22Rv1 (cell line): ENCODE results near the gene CIB2.

ENCODE experiments used
- H3K27ac ChIP-seq: fragments of 450-650 bp; 2 replicates; pipeline ENCODE4 v1.5.1; 2017
- ZFX ChIP-seq: fragments of 450-650 bp; IDR thresholded peaks from 2 replicates; pipeline ENCODE4 v1.6.1; 2017; ENCODE audit warnings: antibody characterized with exemption, borderline replicate concordance
- TF ChIP-seq, protein P1 (sequence below): fragments of 450-650 bp; IDR thresholded peaks from 2 replicates; pipeline ENCODE4 v1.5.1; 2017; ENCODE audit warnings: mild to moderate bottlenecking

CIB2 gene

DNA sequence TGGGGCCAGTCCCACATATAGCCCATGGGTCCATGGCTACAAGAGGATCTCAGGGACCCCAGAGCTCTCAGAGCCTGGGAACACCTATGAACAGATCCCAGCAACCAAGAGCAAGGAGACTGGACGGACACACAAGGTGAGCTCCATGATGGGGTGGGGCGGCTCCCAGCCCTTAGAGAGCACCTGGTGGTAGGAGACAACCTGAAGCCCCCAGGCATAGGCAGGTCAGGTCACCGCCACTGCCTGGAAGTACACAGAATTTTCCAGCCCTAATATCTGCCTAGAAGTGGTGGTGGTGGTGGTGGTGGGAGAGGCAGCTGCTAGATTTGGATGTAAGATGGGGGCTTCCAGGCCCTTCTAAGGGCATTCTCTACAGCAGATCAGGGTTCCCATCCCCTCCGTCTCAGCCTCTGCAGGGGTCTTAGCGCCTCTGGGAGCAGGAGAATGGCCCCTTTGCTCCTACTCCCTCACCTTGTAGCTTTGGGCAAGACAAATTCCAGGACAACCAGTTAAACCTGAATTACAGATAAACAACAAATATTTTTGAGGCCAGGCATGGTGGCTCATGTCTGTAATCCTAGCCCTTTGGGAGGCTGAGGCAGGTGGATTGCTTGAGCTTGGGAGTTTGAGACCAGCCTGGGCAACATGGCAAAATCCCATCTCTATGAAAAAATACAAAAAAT is 29.7 kb downstream of the CIB2 start:
- TF ChIP-seq, protein P1, sequence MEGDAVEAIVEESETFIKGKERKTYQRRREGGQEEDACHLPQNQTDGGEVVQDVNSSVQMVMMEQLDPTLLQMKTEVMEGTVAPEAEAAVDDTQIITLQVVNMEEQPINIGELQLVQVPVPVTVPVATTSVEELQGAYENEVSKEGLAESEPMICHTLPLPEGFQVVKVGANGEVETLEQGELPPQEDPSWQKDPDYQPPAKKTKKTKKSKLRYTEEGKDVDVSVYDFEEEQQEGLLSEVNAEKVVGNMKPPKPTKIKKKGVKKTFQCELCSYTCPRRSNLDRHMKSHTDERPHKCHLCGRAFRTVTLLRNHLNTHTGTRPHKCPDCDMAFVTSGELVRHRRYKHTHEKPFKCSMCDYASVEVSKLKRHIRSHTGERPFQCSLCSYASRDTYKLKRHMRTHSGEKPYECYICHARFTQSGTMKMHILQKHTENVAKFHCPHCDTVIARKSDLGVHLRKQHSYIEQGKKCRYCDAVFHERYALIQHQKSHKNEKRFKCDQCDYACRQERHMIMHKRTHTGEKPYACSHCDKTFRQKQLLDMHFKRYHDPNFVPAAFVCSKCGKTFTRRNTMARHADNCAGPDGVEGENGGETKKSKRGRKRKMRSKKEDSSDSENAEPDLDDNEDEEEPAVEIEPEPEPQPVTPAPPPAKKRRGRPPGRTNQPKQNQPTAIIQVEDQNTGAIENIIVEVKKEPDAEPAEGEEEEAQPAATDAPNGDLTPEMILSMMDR: no peak
- no peak for TF ChIP-seq ZFX
- H3K27ac ChIP-seq: no peak overlapping the region

DNA sequence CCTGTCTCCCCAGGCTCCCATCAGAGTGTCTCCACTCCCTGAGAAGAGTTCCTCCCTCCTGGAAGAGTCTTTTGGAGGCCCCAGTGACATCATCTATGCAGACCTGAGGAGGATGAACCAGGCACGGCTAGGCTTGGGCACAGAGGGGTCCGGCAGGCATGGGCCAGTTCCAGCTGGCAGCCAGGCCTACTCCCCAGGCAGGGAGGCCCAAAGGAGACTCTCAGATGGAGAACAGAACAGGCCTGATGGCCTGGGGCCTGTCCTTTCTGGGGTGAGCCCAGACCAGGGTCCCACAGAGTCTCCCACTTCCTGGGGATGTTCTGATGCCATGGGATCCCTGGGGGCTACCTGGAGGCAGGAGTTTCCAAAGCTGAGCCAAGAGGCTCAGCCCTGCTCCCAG is 30.4 kb downstream of the CIB2 start:
- TF ChIP-seq, protein P1: no peak
- TF ChIP-seq ZFX: no peak
- H3K27ac ChIP-seq: no peak overlapping the region

DNA sequence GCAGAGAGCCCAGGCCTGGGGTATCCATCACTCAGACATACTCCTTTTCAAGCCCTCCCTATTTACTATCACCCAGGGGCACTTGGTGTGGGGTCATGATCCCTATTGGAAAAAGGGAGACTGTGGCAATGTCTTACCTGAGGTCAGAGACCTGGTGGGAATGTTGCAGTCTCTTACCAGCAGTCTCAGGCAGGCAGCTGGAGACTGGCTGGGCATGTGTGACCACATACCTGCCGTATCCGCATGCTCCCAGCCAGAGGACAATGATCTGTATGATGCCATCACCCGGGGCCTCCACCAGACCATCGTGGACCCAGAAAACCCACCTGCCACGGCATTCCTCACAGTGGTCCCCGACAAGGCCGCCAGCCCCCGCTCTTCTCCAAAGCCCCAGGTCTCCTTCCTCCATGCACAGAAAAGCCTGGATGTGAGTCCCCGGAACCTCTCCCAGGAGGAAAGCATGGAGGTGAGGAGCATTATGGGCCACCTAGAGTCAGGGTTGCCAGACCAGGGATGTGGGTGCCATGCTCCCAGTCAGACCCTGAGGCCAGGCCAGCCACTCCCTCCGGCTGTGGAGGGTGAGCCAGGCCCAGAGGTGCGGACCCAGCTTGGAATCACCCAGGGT is 33.0 kb downstream of the CIB2 start:
- no peak overlapping the region for H3K27ac ChIP-seq
- no peak for TF ChIP-seq ZFX
- TF ChIP-seq, protein P1: no peak

DNA sequence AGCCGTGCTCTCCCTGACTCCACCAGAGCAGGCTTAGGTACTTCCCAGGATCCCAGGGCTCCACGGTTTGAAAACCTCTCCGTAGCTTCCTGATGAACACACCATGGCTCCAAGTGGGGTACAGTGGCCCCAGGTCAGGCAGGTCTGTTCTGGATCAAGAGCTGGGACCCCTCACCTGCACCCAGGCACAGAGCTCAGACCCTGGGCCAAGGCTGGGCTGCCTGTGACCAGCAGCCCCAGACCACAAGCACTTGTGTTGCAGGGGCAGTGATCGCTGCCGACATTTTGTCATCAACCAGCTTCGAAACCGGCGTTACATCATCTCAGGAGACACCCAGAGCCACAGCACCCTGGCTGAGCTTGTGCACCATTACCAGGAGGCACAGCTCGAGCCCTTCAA is 33.6 kb downstream of the CIB2 start:
- no peak overlapping the region for H3K27ac ChIP-seq
- TF ChIP-seq, protein P1: no peak
- TF ChIP-seq ZFX: no peak

DNA sequence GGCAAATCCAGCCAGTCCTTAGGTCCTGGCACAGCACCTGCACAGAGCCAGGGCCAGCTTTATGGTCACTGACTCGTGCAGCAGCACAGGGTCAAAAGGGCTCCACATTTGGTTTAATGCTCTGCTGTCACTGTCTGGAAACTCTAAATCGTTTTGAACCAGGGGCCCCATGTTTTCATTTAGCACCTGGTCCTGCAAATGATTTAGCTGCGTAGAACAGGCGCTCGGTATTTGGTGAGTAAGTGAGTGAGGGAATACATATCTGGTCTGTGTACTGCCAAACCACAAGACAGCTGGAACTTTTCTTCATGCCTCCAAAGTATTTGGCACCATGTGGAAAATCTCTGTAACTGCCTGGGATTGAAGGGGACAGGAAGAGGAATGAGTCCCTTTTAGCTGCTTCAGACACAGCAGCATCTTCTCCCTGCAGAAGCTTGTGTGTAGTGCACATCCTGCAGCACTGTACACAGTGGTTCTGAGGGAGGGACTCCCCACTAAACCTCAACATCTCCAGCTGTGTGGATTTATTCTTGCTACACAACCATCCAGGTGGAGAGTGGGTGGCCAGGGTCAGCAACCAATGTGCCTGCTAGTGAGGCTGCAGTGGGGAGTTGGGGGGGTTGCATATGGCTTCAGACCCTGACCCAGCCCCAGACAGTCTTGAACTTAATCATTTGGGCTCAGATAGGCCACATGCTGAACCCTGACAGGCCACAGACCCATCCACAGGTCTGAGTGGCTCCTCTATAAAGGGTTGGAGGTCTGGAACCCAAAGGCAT is 37.8 kb downstream of the CIB2 start:
- no peak for TF ChIP-seq ZFX
- TF ChIP-seq, protein P1: no peak
- H3K27ac ChIP-seq: no peak overlapping the region

DNA sequence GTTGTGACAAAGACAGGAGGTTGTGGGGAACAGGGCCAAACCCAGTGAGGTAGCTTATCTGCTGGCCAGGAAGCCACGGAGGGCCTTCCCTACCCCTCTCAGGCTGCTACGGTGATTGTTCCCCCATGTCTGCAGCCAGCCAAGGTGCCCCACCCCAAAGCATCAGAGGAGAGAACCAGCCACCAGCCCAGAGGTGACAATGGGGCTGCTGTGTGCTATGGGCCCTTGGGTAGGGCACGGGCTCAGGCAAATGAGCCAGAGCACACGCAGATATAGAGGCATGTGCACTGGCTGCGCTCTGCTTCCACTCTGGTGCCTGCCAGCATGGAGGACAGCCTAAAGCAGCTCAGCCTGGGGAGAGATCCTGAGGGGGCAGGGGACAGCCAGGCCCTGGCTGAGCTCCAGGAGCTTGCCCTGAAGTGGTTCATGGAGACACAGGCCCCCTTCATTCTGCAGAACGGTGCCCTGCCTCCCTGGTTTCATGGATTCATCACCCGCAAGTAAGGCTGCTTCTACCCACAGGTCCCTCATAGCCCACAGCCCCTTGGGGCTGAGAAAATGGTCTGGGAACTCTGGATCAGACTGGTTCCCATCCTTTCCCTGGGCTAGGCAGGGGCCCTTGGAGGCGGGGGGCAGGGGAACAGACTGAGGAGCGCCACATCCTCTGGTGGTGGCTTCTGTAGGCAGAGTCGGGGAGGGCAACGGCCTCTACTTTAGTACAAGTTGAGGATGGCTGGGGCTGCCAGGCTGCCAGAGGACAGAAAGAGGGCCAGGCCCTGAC is 38.8 kb downstream of the CIB2 start, which contains the start of gene SH2D7:
SH2D7 (plus strand) TSS at position 301 of the 781 bp plus-strand sequence; CDS start at position 325, 24 bp downstream.
- no peak within 1 kb of the TSS for H3K27ac ChIP-seq
- TF ChIP-seq ZFX: no peak
- TF ChIP-seq, protein P1: no peak
